ENCODE results near the gene DUSP28. TPM values are rescaled to one million over a fixed set of nuclear protein-coding genes. Genes with fewer than 3 reads are reported as not detected.
A peak's percentile ranks its signal among the peaks of the same experiment; 100 is the strongest.

DUSP28 gene
- total and polyA plus RNA-seq, 10 of the 15 experiments (the other 5 are each of a cell fraction or from before 2014, with no cell fraction given), result 2.5 to 12.5 (median 6.4) TPM

- ATAC-seq (no peak), DNase-seq (ENCODE audit: low read depth, low spot score) (no peak), FAIRE-seq (peak; percentile 13)
- no TSS peak for BruUV-seq (replicated peaks)
- no peaks in the 10 kb centered on the region for H3K9me3 ChIP-seq (replicated peaks; ENCODE audit: control insufficient read depth, insufficient read depth, low read length)
- peaks cover 35% of the 10 kb centered on the region for H3K79me2 ChIP-seq (ENCODE audit: control insufficient read depth, insufficient read depth, low read length)
- ChIA-PET CTCF (interaction anchor here (1.7 to 2.1 kb wide), 2 partner anchors 11 to 17 kb away, joined by 11 to 16 read pairs; partner anchors contain the start of gene CAPN10), SMC1A (ENCODE audit: uncharacterized antibody, unreplicated experiment) (interaction anchor here (1.0 to 1.2 kb wide), 4 partner anchors 9 to 18 kb away, joined by 3 to 6 read pairs (median 3); partner anchors contain the start of gene CAPN10), RAD21 (ENCODE audit: unreplicated experiment) (interaction anchor here (1.7 kb wide), 1 partner anchor 18 kb away, joined by 7 read pairs; the partner anchor contains the start of gene CAPN10), POLR2A (interaction anchor here (1.2 to 1.5 kb wide), 3 partner anchors 8 to 17 kb away, joined by 3 to 9 read pairs (median 4); partner anchors contain the start of gene CAPN10)
- H3K4me1 ChIP-seq (ENCODE audit: control insufficient read depth, insufficient read depth, low read length), result peaks cover 47% of the 10 kb centered on the region
- WGBS (ENCODE audit: insufficient coverage, insufficient replicate concordance, low lambda C conversion rate, missing lambda C conversion rate), result 1% methylated on average over 76 of the region's 93 CpGs
- H3K9ac ChIP-seq (ENCODE audit: control insufficient read depth, insufficient read depth, low read length), result peak overlapping the region; percentile 72
- intact Hi-C loops (cut with micrococcal nuclease; ENCODE audit: unreplicated experiment), result loop anchor here (5.0 kb wide), 1 partner anchor 57 kb away; no protein-coding TSS in a partner anchor
- peak overlapping the region; percentile 28; the same call in 1 of the 2 replicates for H2AFZ ChIP-seq (ENCODE audit: control insufficient read depth, low read depth, low read length)
- H3K27ac ChIP-seq (ENCODE audit: control insufficient read depth, insufficient read depth), result peak overlapping the region; percentile 68; the same call in 1 of the 2 replicates
- no peaks in the 10 kb centered on the region; the same call in 1 of the 2 replicates for H4K20me1 ChIP-seq (ENCODE audit: control insufficient read depth, insufficient read depth)
- H3K36me3 ChIP-seq (ENCODE audit: control insufficient read depth in 2 of 2, insufficient read depth in 2 of 2, low read length in 1 of 2), result no peaks in the 10 kb centered on the region
- H3K4me3 ChIP-seq, result peak overlapping the region; percentile 96
- peak overlapping the region; percentile 75 for H3K4me2 ChIP-seq (ENCODE audit: control insufficient read depth, insufficient read depth)
- in situ Hi-C loops (cut with MboI), result no loop called here
- no peaks in the 10 kb centered on the region for H3K27me3 ChIP-seq (replicated peaks in 1 of 2; ENCODE audit: control insufficient read depth in 2 of 2, insufficient read depth in 2 of 2, low read length in 1 of 2)
- TF ChIP-seq PAX8 (IDR thresholded peaks at IDR 0.05) (no peak), NR2F1 (conservative IDR thresholded peaks at IDR 0.05) (peak; percentile 82), MYC (IDR thresholded peaks at IDR 0.05; ENCODE audit: insufficient read depth, insufficient read length, insufficient replicate concordance, low read length, severe bottlenecking) (no peak), ZBED1 (IDR thresholded peaks at IDR 0.05; ENCODE audit: borderline replicate concordance) (no peak), STAT3 (IDR thresholded peaks at IDR 0.05; ENCODE audit: low read depth, low read length) (no peak), CTCF (IDR thresholded peaks at IDR 0.05 in 2 of 3, conservative IDR thresholded peaks at IDR 0.05 in 1 of 3; ENCODE audit: control insufficient read depth in 2 of 3, extremely low read depth in 1 of 3, insufficient read depth in 1 of 3, low read depth in 3 of 3, low read length in 3 of 3) (no peak), ESRRA (IDR thresholded peaks at IDR 0.05; ENCODE audit: low read length) (no peak), TCF12 (IDR thresholded peaks at IDR 0.05; ENCODE audit: low read depth, low read length) (peak; percentile 37; the same call in 1 of the 2 replicates), POLR2A (IDR thresholded peaks at IDR 0.05; ENCODE audit: low read depth, low read length) (no peak), ZNF217 (IDR thresholded peaks at IDR 0.05) (0 out of 2 replicates have a peak, but pooled peaks have one; percentile 22), NBN (IDR thresholded peaks at IDR 0.05) (no peak), BHLHE40 (IDR thresholded peaks at IDR 0.05; ENCODE audit: borderline replicate concordance in 1 of 2, low read depth in 2 of 2, low read length in 1 of 2) (peak in 1 of 2 experiments; percentile 68; a peak in 3 of 4 replicates), MTA2 (IDR thresholded peaks at IDR 0.05; ENCODE audit: low read depth) (no peak), EP300 (IDR thresholded peaks at IDR 0.05; ENCODE audit: borderline replicate concordance in 1 of 2, control insufficient read depth in 1 of 2, low read depth in 2 of 2, low read length in 2 of 2) (no peak), WRNIP1 (IDR thresholded peaks at IDR 0.05; ENCODE audit: borderline replicate concordance, low read depth, low read length) (no peak), CHD1 (IDR thresholded peaks at IDR 0.05; ENCODE audit: low read depth, low read length) (no peak), FOXK2 (IDR thresholded peaks at IDR 0.05) (no peak), POLR2AphosphoS5 (IDR thresholded peaks at IDR 0.05; ENCODE audit: low read length) (no peak; the same call in 1 of the 2 replicates), SP1 (IDR thresholded peaks at IDR 0.05; ENCODE audit: low read depth, low read length) (no peak)
- TF ChIP-seq, protein P1, sequence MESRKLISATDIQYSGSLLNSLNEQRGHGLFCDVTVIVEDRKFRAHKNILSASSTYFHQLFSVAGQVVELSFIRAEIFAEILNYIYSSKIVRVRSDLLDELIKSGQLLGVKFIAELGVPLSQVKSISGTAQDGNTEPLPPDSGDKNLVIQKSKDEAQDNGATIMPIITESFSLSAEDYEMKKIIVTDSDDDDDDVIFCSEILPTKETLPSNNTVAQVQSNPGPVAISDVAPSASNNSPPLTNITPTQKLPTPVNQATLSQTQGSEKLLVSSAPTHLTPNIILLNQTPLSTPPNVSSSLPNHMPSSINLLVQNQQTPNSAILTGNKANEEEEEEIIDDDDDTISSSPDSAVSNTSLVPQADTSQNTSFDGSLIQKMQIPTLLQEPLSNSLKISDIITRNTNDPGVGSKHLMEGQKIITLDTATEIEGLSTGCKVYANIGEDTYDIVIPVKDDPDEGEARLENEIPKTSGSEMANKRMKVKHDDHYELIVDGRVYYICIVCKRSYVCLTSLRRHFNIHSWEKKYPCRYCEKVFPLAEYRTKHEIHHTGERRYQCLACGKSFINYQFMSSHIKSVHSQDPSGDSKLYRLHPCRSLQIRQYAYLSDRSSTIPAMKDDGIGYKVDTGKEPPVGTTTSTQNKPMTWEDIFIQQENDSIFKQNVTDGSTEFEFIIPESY (IDR thresholded peaks at IDR 0.05), result no peak
These were observed 8.7 kb downstream of the DUSP28 start for GRCh38 chr2:240568678-240569522.
